Embryonic facial prominence (tissue), 1 donor: ENCODE data around the gene KATNAL1.

Experiments used
- DNase-seq: peaks from one replicate; pipeline ENCODE4 v3.0.0-alpha.2; 2016; ENCODE audit errors: extremely low spot score

Gene KATNAL1

DNA sequence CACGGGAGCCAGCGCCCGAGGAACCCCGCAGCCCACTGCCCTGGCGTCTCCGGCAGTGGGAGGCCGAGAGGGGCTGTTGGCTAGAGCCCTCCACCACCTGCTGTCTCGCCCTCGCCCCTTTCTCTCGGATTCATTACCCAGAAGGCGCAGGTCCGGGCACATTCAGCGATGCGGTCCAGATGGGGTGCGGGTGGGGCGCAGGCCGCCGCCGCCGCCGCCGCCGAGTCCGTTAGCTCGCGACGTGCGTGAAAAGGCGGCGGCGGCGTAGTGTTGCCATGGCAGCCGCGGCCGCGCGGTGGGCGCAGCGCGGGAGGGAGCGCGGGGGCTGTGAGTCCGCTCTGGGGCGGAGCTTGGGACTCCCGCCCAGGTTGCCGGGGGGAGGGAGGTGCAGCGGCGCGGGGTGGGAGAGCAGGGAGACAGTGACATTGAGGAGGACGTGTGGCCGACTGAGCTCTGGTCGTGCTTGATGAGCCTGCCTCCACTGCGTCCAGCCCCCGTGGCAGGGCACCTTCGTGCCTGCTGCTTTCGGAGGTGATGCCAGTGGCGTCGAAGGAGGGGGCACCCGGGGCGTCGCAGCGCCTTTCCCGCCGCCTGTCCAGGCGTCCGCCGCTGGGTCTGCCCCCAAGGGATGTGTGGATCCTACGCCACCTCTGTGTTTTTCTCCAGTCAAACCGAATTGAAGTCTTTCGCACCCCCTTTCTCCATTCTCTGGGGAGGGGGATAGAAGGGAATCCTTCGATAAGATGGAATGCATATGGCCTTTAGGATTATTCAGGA is at the start of gene KATNAL1:
KATNAL1 (minus strand) TSS at position 358 of the 777 bp plus-strand sequence. CDS start 23,774 bp downstream, outside the sequence.
- DNase-seq, result peak; percentile 42

DNA sequence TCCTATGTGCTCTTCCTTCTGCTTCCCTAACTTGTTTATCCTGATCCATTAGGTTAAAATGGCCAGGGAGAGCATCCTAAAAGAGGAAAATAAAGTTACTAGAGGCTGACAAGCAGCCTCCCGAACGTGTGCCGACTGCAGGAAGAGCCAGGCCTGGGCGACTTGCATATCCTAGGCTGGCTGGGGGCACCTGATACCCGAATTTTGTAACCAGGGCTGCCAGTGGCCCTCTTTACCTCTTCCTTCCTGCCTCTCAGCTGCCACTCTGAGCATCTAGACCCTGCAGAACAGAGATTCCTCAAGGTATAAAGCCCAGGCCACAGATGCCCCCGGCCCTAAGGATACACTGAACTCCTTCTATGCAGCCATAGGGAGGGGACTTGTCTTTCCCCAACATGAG is 48.5 kb upstream of the KATNAL1 start:
- DNase-seq, result no peak

DNA sequence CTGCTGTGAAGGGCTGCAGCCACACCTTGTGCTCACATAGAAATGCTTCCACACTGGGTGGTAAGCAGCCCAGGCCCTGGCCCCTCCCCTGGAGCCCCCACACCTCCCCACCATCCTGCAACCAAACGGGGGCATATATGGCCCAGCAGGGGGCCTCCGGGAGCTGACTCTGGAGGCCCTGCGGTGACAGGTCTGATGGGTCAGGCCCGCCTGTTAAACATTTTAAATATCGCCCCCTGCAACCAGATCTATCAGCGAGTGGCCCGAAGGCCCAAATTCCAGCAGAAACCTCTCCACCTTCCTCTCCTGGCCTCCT is 48.0 kb upstream of the KATNAL1 start:
- no peak for DNase-seq

DNA sequence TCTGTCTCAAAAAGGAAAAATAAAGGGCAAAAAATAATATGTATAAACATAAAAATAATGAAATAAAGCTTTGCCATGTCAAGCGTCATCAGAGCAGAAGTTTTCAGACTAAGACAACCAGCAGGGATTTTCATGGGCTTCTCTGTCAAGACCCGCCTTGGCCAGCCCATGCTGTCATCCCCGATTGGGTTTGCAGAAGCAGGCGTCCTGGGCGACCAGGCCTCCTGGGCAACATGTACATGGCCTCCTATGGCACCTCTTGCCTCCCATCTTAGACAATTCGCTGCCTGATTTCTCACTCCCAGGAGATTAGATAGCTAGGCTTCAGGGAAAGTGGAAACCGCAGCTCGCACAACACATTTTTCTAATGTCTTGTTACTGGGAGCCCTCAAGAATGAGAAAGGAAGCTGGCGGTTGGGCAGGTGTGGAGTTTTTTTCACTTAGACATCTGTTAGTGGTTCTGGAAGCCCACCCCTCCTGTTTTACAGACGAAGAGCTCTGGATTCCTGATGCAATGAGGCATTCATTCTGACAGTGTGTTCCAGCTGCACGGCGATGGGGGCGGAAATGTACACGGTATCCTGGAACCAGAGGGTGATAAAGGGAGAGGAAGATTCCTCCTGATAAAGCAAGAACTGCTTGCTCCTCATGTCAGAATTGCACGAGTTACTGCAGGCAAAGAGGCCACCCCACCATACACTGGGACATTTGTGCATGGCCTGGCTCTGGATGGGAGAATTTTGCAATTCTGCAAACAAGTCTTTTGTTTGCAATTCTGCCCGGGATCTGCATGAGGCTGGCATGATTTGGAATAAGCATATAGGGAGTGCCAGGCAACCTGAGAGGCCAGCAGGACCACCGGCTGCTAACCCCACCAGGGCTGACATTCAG is 47.4 kb upstream of the KATNAL1 start:
- peak; percentile 21 for DNase-seq

DNA sequence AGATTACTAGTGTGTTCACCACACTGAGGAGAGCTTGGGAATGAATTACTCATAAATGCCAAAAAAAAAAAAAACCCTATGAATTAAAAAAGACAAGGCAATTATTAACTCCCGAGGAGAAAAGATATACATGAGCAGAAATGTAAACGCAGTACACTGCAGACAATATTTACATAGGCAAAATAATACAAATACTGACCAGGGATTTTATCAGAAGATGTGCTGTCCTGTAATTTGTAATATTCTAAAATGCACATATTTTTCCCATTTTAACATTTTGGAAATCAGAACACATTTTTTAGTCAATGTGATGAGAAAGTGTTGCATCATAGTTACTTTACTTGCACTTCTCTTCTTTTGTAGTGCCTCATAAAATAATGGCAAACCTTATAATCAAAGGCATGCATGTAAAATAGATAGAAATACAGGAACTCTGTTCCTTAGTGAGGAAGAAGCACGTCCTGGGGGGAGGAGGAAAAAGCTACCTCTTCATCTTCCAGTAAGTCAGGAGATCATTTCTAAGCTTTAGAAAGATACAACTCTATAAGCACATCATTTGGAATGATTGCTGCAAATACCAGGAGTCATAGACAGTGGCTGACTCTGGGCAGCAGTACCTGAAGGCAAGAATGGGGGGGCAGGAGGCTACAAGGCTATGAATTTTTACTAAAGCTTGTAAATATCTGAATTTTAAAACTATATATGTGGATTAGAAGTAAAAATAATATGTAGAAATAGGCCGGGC is 46.3 kb upstream of the KATNAL1 start:
- no peak for DNase-seq

DNA sequence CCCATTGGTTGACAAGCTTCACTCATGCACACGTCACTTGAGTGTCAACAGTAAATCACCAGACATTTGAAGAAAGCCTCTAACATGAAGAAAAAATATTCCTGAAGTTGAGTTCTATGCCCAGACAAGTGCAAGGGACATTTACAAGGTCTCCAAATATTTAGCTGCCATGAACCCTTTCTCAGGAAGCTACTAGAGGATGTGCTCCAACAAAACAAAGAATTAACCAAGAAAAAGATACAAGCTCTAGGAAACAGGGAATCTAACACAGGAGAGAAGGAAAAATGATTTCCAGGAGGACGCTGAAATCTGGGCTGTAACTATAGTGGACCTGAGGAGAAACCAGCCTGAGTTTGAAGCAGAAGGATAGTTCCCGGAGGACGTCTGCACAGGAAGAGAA is 45.7 kb upstream of the KATNAL1 start:
- no peak for DNase-seq

DNA sequence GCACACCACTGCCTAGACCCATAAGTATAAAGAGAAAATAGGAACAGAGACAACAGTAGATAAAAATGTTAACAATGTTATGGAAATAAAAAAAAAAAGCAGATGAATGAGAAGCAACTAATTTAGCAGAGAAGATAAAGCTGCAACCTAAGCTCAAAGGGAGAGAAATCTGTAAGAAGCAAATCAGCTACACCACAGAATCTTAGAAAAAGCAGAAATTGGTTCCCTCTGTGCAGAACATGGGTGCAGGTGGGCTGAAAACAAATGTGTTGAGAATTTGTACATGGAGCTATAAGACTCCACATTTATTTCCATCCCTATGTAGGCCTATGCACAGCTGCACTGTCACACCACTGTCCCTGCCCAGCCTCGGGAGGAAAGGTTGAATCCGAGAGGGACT is 44.8 kb upstream of the KATNAL1 start:
- DNase-seq, result no peak

DNA sequence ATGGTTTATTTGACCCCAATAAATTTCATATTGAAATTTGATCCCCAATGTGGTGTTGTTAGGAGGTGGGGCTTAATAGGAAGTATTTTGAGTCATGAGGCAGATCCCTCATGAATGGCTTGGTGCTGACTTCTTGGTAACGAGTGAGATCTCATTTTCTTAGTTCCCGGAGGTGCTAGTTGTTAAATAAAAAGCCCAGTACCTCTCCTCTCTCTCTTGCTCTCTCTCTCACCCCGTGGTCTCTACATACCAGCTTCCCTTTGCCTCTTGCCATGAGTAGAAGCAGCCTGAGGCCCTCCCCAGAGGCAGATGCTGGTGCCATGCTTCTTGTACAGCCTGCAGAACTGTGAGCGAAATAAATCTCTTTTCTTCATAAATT is 39.4 kb upstream of the KATNAL1 start:
- no peak for DNase-seq

DNA sequence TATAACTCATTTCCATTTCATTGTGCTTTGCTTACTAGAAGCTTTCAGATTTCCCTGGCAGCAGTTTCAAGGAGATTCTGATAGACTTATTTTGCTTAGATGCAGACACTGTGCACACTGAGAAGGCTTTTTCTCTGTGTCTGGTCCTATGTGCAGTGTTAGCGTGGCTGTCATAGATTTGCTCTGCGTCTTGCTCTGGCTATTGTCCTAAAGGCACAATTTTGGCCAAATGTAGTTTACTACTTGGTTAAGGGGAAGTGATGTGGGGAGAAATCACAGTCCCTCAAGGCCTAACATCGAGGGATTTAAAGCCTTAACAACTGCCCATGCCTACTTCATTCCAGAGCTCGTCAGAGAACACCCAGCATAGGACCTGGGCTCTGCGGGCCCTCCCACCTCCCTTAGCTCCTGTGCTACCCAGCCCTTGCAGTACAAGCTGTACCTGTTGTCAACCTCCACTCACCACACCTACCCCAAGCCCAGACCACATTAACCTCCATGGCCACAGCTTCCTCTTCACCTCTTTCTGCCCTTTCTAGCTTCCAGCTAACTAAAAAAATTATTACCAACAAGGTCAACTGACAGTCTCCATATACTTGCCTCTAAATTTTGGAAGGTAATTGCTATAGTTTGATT is 38.9 kb upstream of the KATNAL1 start:
- DNase-seq, result no peak

DNA sequence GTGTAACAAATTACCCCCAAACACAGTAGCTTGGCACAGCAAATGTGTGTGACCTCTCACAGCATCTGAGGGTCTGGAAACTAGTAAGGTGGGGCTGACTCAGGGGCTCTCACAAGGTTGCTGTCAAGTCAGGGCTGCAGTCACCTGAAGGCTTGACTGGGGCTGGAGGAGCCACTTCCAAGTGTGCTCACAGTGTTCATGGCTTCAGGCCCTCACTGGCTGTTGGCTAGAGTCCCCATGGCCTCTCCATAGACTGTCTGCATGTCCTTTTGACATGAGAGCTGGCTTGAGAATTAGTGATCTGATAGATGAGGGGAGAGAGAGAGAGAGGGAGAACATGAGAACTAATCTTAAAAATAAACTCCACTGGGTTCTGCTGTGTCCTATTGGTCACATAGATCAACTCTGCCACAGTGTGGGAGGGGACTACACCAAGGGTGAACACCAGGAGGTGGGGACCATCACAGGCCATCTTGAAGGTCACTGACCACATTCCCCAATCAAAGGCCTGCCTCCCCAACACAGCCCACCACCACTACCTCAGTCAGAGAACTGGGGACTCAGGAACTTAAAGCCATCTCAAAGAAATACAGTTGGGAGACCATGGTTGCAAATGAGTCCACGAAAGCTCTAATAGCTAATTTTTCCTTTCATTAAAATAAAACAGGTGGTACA is 38.2 kb upstream of the KATNAL1 start:
- no peak for DNase-seq

DNA sequence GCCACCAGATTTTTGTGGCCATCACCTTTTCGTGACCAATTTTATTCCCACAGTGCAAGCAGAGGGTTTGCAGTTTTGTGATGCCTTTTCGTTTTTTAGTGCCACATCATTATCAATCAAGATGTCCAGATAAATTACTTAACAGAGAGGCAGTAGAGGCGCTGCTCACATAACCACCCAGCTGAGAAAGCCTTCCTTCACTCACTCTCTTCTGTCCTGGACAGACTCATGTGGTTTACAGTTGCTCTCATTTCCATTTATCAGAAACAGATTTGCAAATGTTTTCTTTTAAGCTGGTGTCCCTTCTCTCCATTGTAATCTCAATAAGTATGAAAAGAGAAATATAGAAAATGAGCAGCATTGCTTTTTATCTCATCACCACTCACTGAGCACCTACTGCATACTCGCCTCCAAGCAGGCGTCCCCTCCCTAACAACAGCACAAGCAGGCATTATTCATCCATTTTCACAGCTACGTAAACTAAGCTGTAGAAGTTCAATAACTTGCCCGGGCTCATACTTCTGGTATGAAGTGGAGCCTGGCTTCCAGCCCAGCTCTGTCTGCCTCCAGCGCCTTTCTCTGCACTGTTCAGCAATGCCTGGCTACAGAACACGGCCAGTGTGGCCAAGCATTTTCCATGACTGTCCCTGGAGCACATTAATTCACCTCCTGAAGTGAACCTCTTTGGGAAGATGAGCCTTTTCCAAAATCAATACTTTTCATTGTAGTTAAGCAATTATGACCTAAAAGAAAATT is 34.6 kb upstream of the KATNAL1 start:
- peak; percentile 57 for DNase-seq

DNA sequence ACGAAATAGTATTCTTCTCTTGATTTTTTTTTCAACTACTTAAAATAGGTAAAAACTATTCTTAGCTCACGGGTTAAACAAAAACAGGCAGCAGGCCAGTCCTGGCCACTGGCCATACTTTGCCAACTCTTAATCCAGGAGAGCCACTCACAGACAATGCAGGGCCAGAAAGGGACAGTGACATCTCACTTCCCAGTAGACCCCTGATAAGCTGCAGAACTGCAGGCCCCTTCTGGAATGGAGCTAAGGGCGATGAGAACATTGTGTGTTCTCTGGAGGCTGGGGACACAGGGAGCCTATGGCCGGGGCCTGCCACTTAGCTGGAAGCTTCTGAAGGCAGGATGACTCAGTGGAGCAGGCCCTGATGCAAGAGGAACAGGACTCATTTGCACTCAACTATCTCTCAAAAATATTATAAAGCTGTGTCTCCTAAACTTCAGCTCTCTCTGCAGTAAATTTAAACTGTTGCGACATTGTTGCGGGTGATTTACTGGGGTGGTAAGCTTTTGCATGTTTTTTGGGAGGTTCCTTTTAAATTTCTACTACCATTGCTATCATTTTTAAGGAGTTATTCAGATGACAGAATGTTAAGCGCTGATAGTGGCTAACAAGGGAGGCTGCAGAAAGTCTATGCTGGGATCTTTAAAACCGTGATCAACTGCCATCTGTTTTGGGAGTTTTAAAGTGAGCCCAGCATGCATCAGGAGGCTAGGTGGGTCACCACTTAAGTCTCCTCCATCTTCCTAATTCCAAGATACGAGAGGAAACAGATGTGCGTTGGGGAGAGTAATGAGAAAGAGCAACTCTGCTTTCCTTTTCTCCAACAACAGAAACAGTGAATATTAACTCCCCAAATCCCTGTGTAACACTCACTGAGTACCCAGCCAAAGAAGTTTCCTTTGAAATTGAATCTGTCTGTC is 33.2 kb upstream of the KATNAL1 start:
- DNase-seq, result no peak

DNA sequence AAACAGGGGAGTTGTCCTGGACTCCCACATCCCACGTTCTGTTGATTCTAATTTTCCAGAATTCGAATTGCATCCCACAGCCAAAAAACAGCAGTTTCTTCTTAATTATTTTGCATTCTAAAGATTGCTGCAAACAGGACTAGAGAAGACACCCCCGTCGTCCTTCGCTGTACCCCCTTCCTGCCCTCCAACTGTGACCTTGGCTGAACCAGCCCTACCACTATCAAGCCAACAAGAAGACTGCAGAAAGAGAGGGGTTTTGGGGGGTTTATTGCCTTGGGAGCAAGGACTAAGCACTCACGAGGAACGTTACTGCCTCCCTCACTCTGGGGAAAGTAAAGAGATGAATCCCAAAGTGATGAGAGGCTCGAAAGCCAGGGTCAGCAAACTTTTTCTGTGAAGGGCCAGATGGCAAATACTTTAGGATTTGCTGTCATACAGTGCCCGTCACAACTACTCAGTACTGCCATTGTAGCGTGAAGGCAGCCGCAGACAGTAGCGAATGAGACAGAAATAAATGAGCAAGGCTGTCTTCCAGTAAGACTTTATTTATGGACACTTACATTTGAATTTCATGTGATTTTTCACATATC is 32.5 kb upstream of the KATNAL1 start:
- DNase-seq, result no peak

DNA sequence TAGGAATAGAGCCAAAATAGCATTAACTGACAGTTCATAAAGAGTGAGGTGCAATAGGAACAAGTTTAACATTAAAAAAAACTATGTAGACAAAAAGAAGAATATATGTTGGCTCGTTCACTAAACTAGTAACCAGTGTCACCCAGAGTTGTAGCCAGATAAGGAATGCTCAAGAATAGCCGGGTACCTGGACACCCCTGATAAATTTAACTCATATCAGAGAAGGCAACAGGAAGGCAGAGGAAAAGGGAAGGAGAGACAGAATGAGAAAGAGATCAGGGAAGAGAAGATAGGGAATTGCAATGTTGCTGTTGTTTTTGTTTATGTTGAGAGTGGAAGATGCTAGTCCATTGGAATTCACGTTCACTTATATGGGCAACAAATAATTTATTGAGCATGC is 31.6 kb upstream of the KATNAL1 start:
- DNase-seq, result no peak

DNA sequence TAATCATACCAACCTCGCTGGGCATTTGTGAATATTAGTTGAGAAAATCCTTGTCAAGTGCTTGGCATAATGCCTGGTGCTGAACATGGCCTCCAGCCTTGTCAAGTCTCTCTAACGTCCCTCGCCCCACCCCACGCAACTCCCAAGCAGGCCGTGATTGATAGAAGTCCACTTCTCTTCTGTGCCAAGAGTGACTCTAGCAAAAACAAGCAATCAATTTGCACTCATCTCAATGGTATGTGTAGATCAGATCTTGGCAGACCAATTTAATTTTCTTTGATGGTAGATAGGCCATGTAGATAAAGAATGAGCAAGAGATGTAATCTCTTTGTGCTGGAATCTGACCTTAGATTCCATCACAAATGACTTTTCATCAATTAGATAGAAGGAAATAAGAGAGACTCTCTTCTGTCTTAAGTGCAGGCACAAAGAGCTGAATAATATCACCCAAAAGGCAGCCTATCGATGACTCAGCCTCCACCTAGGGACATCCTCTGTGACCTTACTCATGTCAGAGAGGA is 31.0 kb upstream of the KATNAL1 start:
- no peak for DNase-seq

DNA sequence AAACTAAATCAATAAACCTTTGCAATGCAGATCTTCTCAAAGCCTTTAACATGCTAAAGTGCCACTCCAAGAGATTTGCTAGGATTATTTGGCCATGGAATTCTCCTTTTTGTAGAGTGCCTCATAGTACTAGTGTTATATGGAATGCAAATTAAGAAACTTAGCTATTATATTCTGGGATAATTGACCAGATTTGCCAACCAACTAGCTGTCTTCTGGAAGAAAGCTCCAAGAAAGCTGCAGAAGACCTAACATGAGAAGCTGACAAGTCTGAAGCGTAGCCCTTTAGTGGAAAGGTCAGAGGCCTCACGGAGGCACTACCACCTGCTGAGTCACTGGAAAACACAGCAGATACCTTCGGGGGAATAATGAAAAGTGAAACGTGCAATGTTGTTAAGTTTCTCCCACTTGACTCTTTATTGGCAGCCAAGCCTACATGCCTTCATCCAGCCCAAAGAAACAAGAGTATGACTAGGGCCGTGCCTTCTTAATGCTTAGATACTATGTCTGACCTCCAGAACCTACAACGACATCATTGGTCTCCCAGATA is 29.8 kb upstream of the KATNAL1 start:
- no peak for DNase-seq

DNA sequence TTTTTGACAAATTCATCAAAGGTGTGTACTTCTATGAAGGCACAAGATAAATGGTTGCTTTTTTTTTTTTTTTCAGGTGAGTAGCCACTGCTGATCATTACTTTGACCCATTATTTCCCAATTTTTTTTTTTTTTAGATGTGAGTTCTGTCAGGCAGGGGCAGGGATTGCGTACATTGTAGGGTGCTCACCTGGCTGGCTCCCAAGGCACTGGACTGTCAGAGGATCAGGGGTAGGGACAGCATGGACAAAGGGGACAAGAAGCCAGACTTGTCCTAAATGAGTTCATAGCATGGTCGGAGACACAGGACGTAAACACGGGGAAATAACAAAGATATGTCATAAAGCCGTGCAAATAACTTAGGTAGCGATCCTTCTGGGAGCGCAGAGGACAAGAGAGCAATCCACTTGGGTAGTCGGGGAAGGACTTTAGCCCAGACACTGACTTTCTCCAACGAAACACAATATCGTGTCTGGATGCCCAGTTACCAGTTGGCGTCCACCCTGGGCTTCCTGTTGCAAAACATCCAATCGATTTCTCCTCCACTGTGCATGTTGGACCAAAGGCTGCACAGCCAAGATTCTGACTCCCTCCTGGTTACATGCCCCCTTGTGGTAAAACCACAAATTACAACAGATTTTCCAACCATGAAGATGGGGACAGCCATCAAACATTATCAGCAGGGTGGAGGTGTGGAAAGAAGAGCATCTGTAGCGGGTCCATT is 27.5 kb upstream of the KATNAL1 start:
- DNase-seq, result no peak

DNA sequence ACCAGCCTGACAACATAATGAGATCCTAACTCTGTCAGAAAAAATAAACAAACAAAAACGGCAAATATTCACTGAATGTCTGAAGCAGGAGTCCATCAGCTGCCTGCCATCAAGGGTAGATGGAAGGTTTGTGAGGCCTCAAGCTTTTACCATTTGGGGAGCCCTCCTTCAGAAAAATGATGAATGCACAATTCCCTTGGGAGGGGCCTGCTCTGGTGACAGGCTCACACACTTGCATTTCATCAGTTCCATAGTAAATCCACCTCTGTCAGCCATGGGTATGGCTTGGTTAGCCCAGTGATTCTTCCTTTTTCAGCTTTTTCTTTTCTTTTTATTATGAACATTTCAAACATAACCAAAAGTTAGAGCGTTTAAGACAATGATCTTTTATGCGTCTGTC is 26.3 kb upstream of the KATNAL1 start:
- DNase-seq, result no peak
